Measurements from ENCODE around the gene AUTS2.

Gene AUTS2

GRCh38 chr7:70015353-70015752 lies 417.1 kb downstream of the AUTS2 start:
- no peak for DNase-seq

- DNase-seq, result no peak
These were observed 417.9 kb downstream of the AUTS2 start for GRCh38 chr7:70016044-70016770.

GRCh38 chr7:70017357-70017756 lies 419.1 kb downstream of the AUTS2 start:
- DNase-seq, result no peak

GRCh38 chr7:70018700-70019099 lies 420.4 kb downstream of the AUTS2 start:
- DNase-seq, result no peak

- no peak for DNase-seq
These were observed 429.6 kb downstream of the AUTS2 start for GRCh38 chr7:70027867-70028266.

GRCh38 chr7:70028620-70029019 lies 430.3 kb downstream of the AUTS2 start:
- DNase-seq, result no peak

- DNase-seq, result no peak
These were observed 431.7 kb downstream of the AUTS2 start for GRCh38 chr7:70029993-70030392.

- DNase-seq, result no peak
These were observed 432.5 kb downstream of the AUTS2 start for GRCh38 chr7:70030745-70031144.

GRCh38 chr7:70031245-70031644 lies 433.0 kb downstream of the AUTS2 start:
- no peak for DNase-seq

GRCh38 chr7:70032649-70033048 lies 434.4 kb downstream of the AUTS2 start:
- no peak for DNase-seq

- DNase-seq, result no peak
These were observed 435.0 kb downstream of the AUTS2 start for GRCh38 chr7:70033226-70033625.

- DNase-seq, result no peak
These were observed 436.7 kb downstream of the AUTS2 start for GRCh38 chr7:70034999-70035398.

GRCh38 chr7:70035519-70035918 lies 437.2 kb downstream of the AUTS2 start:
- no peak for DNase-seq

GRCh38 chr7:70035955-70036354 lies 437.7 kb downstream of the AUTS2 start:
- no peak for DNase-seq

- DNase-seq, result no peak
These were observed 438.4 kb downstream of the AUTS2 start for GRCh38 chr7:70036695-70037094.

- no peak for DNase-seq
These were observed 439.1 kb downstream of the AUTS2 start for GRCh38 chr7:70037171-70037933.

GRCh38 chr7:70040051-70040450 lies 441.8 kb downstream of the AUTS2 start:
- no peak for DNase-seq

GRCh38 chr7:70040970-70041766 lies 442.9 kb downstream of the AUTS2 start:
- no peak for DNase-seq

GRCh38 chr7:70042533-70042932 lies 444.3 kb downstream of the AUTS2 start:
- no peak for DNase-seq

GRCh38 chr7:70043015-70043538 lies 444.8 kb downstream of the AUTS2 start:
- no peak for DNase-seq

- DNase-seq, result no peak
These were observed 445.8 kb downstream of the AUTS2 start for GRCh38 chr7:70044064-70044463.

GRCh38 chr7:70044525-70044924 lies 446.2 kb downstream of the AUTS2 start:
- no peak for DNase-seq

- DNase-seq, result no peak
These were observed 446.7 kb downstream of the AUTS2 start for GRCh38 chr7:70044981-70045380.

Data from activated effector memory CD4-positive, alpha-beta T cell treated with anti-CD3 and anti-CD28 coated beads, Interleukin-2, amount 50 U/mL, for 16 hours (primary cell).